T-helper 2 cell treated with Interferon-gamma antibody and Interleukin-4, amounts not matched to agents 5 μg/mL and 100 μg/mL, for 36 hours (primary cell): Measurements from ENCODE around the gene ZBTB1.

ENCODE experiments used
- DNase-seq: peaks from one replicate; pipeline ENCODE4 v3.0.0; 2021; ENCODE audit warnings: low spot score
- H3K27ac Mint-ChIP-seq: one replicate; pipeline ENCODE4 v1.8.0; 2021; ENCODE audit warnings: mild to moderate bottlenecking, mixed read lengths
- H3K27me3 Mint-ChIP-seq: one replicate; pipeline ENCODE4 v1.8.0; 2021; ENCODE audit warnings: low read depth, mixed read lengths
- H3K36me3 Mint-ChIP-seq: one replicate; pipeline ENCODE4 v1.8.0; 2021; ENCODE audit warnings: low read depth, mixed read lengths
- H3K4me1 Mint-ChIP-seq: one replicate; pipeline ENCODE4 v1.8.0; 2021; ENCODE audit warnings: low read depth, mixed read lengths
- H3K4me3 Mint-ChIP-seq: one replicate; pipeline ENCODE4 v1.8.0; 2022; ENCODE audit warnings: mild to moderate bottlenecking, moderate library complexity, mixed read lengths
- H3K9me3 Mint-ChIP-seq: one replicate; pipeline ENCODE4 v1.8.0; 2021; ENCODE audit warnings: mixed read lengths

The ZBTB1 gene, protein sequence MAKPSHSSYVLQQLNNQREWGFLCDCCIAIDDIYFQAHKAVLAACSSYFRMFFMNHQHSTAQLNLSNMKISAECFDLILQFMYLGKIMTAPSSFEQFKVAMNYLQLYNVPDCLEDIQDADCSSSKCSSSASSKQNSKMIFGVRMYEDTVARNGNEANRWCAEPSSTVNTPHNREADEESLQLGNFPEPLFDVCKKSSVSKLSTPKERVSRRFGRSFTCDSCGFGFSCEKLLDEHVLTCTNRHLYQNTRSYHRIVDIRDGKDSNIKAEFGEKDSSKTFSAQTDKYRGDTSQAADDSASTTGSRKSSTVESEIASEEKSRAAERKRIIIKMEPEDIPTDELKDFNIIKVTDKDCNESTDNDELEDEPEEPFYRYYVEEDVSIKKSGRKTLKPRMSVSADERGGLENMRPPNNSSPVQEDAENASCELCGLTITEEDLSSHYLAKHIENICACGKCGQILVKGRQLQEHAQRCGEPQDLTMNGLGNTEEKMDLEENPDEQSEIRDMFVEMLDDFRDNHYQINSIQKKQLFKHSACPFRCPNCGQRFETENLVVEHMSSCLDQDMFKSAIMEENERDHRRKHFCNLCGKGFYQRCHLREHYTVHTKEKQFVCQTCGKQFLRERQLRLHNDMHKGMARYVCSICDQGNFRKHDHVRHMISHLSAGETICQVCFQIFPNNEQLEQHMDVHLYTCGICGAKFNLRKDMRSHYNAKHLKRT

DNA sequence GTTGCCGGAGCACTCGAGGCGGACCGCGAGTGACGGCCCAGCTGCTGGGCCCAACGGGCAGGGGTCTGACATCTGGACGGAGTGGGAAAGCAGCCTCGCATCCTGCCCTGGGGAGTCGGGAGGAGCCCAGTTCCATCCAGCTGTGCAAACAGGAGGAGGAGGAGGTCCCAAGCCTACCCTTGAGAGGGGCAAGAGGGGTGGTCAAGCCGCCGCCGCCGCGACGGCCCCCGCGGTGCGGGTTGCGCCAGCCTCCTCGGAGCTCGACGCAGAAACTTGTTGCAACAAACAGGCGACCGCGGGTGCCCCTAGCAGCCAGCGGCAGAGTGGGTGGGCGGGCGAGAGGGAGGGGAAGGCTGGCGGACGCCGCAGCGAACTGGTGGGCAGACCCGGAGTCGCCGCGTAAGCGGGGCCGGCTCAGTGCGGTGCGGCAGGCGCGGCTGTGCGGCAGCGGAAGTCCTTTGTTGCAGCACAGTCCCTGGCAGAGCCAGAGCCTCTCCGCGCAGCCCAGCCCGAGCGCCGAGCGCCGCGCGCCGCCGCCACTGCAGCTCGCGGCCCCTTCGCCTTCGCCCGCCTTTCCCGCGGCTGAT, at the start of gene ZBTB1:
ZBTB1 (plus strand) TSS at position 461 of the 587 bp plus-strand sequence. CDS start 16,735 bp downstream, outside the sequence.
- Mint-ChIP-seq H3K4me3 (peak within 1 kb of the TSS; percentile 94), H3K27ac (peak within 1 kb of the TSS; percentile 100)

DNA sequence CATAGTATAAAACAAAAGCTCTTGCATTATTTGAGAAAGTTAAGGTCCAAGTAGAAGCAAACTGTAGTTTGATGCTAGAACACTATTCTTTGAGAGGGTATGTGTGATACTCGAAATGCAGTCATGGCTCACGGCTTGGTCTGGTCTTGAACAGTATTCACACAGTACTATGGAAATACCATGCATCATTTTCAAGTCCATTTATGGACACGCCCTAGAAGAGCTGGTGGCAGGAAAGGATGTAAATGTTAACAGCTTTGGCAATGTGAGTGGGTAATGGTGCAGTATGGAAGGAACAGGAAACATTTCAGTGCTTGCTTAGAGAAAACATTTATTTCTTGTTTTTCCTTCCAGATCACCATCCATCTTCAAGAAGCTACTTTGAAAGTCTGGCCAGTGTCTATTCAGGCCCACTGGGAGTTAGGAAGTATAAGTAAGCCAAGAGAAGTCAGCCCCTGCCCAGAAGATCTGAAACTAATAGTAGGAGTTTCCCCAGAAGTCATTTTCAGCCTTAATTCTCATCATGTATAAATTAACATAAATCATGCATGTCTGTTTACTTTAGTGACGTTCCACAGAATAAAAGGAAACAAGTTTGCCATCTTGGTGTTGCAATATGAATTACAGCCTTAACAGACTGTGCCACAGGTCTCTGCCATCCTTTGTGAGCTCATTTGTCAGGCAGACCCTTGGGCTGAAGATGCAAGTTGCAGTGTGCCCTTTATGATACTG, 45.0 kb upstream of the ZBTB1 start:
- no peaks in the 10 kb centered on the region for H3K27me3 Mint-ChIP-seq
- no peak for DNase-seq
- no peak overlapping the region for H3K27ac Mint-ChIP-seq
- H3K36me3 Mint-ChIP-seq: peaks cover 52% of the 10 kb centered on the region
- H3K4me3 Mint-ChIP-seq: no peak overlapping the region
- H3K4me1 Mint-ChIP-seq: peaks cover 18% of the 10 kb centered on the region
- no peaks in the 10 kb centered on the region for H3K9me3 Mint-ChIP-seq

More for the DNA sequence above, at the start of gene ZBTB1:
- H3K27me3 Mint-ChIP-seq: peaks cover 2% of the 10 kb centered on the region
- peaks cover 59% of the 10 kb centered on the region for H3K4me1 Mint-ChIP-seq
- H3K36me3 Mint-ChIP-seq: peaks cover 46% of the 10 kb centered on the region
- H3K9me3 Mint-ChIP-seq: no peaks in the 10 kb centered on the region
- peak; percentile 86 for DNase-seq

DNA sequence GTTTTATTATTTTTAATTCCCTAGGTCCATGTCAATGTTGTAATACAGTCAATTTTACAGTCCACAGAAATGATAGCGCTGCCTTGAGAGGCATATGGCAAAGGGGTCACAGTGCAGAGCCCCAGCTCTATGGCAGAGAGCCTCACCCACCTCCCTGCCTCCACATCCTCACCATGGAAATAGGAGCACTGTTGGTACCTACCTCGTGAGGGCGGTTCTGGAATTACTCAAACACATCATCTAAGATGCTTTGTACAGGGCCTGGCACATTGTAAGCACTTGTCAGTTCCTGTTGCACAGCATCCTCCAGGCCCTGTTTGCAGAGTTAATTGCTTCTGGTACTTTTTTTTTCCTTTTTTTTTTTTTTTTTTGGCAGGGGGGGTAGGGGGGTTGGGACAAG, 43.3 kb upstream of the ZBTB1 start:
- Mint-ChIP-seq H3K4me1 (peaks cover 28% of the 10 kb centered on the region), H3K4me3 (no peak overlapping the region), H3K36me3 (peaks cover 42% of the 10 kb centered on the region), H3K27ac (peak overlapping the region; percentile 70), H3K9me3 (no peaks in the 10 kb centered on the region), H3K27me3 (no peaks in the 10 kb centered on the region)
- no peak for DNase-seq

DNA sequence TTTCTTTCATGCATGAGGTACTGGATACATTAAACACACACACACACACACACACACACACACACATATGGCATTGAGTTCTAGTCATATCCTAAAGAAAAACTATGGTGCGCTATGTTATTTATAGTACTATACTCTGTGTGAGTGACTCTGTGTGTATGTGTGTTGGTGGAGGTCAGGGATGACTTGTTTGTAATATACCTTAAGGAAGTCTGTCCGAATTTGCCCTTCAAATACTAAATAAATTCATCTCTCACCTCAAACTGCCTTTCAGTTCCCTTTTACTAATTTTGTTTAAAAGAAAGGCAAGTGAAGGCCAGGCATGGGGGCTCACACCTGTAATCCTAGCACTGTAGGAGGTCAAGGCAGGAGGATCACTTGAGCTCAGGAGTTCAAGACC, 41.4 kb upstream of the ZBTB1 start:
- Mint-ChIP-seq H3K27me3 (no peaks in the 10 kb centered on the region), H3K4me3 (no peak overlapping the region), H3K36me3 (peaks cover 31% of the 10 kb centered on the region), H3K4me1 (peaks cover 38% of the 10 kb centered on the region), H3K9me3 (no peaks in the 10 kb centered on the region), H3K27ac (no peak overlapping the region)
- no peak for DNase-seq

DNA sequence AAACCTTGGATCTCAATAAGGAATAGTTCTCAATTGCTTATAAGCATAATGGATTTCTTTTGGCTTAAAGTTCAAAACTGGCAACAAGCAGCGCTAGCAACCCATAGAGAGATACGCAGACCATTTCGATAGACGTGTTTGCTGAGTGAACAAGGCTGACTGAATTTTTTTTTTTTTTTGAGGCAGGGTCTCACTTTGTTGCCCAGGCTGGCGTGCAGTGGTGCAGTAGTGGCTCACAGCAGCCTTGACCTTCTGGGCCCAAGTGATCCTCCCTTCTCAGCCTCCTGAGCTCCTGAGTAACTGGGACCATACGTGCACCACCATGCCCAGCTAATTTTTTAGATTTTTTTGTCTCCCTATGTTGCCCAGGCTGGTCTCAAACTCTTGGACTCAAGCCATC, 40.7 kb upstream of the ZBTB1 start:
- no peak overlapping the region for H3K27ac Mint-ChIP-seq
- DNase-seq: no peak
- H3K4me1 Mint-ChIP-seq: peaks cover 44% of the 10 kb centered on the region
- H3K36me3 Mint-ChIP-seq: peaks cover 25% of the 10 kb centered on the region
- H3K9me3 Mint-ChIP-seq: no peaks in the 10 kb centered on the region
- no peaks in the 10 kb centered on the region for H3K27me3 Mint-ChIP-seq
- H3K4me3 Mint-ChIP-seq: peak overlapping the region; percentile 90

DNA sequence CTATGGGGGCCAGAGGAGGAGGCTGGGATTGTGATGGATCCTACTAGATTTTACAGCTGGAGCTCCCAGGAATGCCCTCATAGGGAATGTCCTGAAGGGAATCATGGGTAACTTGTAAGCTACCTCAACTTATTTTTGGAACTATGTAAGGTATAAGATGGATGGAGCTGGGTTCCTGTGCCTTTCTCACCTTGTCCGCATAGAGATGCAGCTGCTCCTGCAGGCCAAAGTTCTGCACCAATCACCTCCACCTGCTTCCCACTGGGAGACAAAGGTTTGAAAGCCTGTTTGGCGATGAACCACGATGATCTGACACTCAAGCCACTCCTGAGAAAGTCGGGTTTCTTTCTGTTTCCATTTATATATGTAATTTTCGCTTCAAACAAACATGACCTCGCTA, 39.9 kb upstream of the ZBTB1 start:
- H3K27ac Mint-ChIP-seq: peak overlapping the region; percentile 76

DNA sequence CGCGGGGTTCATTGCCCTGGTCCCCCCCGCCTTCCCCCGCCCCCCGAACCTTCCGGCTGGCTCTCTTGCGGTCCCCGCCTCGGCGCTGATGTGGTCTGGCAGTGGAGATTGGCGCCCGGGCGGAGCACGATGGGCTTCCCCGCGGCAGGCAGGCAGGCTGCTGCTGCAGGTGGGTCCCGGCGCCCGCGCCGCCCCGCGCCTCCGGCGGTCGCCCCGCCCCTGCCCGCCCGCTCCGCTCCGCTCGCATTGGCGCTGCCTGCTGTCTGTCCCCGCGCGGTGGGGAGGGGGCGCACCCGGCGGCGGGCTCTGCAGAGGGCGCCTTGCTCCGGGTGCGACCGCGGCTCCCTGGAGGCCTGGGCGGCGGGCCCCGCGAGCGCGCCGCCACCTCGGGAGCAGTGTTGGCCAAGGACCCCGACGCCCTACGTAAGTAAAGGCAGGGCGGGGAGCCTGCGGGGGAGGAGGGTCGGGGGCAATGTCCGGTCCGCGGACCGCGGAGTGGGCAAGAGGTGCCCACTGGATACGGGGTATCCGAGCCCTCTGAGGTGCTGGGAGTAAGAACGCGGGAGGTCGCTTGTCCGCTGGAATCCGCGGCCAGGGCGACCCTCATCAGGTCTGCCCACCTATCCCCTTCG, 39.3 kb upstream of the ZBTB1 start, which contains the start of gene AKAP5:
AKAP5 (plus strand) TSS at position 309 of the 632 bp plus-strand sequence. CDS start 2,896 bp downstream, outside the sequence.
- H3K27me3 Mint-ChIP-seq: no peaks in the 10 kb centered on the region
- H3K27ac Mint-ChIP-seq: peak within 1 kb of the TSS; percentile 77
- H3K36me3 Mint-ChIP-seq: peaks cover 12% of the 10 kb centered on the region
- H3K4me1 Mint-ChIP-seq: peaks cover 37% of the 10 kb centered on the region
- peak within 1 kb of the TSS; percentile 94 for H3K4me3 Mint-ChIP-seq
- DNase-seq: peak; percentile 61
- H3K9me3 Mint-ChIP-seq: no peaks in the 10 kb centered on the region

More for the DNA sequence above, 39.9 kb upstream of the ZBTB1 start:
- no peaks in the 10 kb centered on the region for H3K27me3 Mint-ChIP-seq
- DNase-seq: no peak
- H3K36me3 Mint-ChIP-seq: peaks cover 17% of the 10 kb centered on the region
- no peaks in the 10 kb centered on the region for H3K9me3 Mint-ChIP-seq
- peak overlapping the region; percentile 90 for H3K4me3 Mint-ChIP-seq
- peaks cover 40% of the 10 kb centered on the region for H3K4me1 Mint-ChIP-seq

DNA sequence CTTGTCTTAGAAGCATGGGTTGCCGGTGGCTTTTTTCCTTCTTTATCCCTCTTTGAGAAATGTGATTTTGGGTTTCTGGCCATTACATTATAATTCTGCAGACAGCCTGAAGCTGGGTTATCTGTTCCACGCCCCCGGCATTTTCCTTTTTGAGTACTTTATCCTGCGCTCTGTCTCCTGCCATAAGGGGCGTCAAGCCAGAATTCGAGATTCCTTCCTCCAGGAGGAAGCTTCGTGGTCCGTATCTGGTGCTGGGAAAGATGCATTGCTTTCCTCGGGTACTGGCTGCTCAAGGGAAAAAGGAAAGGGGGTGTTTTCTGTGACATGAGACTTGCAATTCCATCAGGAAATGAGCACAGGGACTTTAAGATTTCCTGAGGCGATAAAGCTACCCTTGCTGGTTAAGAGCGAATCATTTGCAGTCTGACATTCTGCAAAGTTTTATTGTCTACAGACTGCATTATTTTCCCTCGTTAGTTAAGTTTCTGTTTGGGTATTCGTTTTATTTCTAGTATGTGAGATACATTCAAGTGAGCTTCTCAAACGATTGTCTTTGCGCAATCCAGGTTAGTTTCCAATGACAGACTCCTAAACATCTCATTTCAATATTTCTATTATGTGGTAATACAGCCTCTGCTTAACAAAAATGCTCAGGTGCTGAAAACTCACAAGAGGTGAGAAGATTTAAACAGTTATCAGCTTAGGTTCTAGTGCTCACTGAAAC, 38.6 kb upstream of the ZBTB1 start:
- peaks cover 37% of the 10 kb centered on the region for H3K4me1 Mint-ChIP-seq
- H3K4me3 Mint-ChIP-seq: peak overlapping the region; percentile 94
- peak overlapping the region; percentile 77 for H3K27ac Mint-ChIP-seq
- peaks cover 11% of the 10 kb centered on the region for H3K36me3 Mint-ChIP-seq
- no peaks in the 10 kb centered on the region for H3K27me3 Mint-ChIP-seq
- DNase-seq: no peak
- no peaks in the 10 kb centered on the region for H3K9me3 Mint-ChIP-seq

DNA sequence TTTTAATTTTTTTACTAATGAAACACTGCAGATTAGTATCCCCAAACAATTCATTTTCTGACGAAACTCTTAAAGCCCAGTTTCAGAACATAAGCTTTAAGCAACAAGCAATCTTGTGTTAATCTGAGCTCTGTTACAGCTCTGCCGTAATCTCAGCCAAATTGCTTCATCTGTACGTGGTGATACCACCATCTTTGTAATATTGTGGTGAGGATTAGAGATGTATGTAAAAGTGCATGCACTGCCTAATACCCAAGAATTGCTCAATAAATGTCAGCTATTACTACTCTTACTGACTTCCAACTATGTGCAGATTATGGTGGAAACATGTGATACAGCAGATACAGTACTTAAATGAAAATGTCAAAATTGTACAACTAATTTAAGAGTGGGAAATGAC, 37.5 kb upstream of the ZBTB1 start:
- H3K36me3 Mint-ChIP-seq: peaks cover 13% of the 10 kb centered on the region
- no peak for DNase-seq
- peaks cover 37% of the 10 kb centered on the region for H3K4me1 Mint-ChIP-seq
- no peak overlapping the region for H3K27ac Mint-ChIP-seq
- H3K4me3 Mint-ChIP-seq: no peak overlapping the region
- no peaks in the 10 kb centered on the region for H3K9me3 Mint-ChIP-seq
- no peaks in the 10 kb centered on the region for H3K27me3 Mint-ChIP-seq

DNA sequence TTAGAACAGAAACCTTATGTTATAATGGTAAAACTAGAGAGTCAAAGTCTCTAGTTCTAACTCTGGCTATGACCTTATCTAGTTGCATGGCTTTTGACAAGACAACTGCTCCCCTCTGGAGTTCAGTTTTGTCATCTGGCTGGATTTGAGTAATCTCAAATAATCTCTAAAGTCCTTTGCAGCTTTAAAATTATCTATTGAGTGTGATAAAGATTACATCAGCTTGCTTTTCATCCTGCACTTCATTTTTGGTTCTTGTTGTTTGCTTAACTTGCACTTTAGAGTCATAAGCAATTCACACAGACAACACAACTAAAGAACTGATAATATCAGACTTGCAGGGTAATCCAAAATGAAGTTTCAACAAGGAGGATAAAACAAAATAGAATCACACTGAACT, 37.0 kb upstream of the ZBTB1 start:
- Mint-ChIP-seq H3K9me3 (no peaks in the 10 kb centered on the region), H3K36me3 (peaks cover 12% of the 10 kb centered on the region), H3K4me1 (peaks cover 37% of the 10 kb centered on the region), H3K27ac (peak overlapping the region; percentile 53), H3K4me3 (peak overlapping the region; percentile 58), H3K27me3 (no peaks in the 10 kb centered on the region)
- DNase-seq: no peak

DNA sequence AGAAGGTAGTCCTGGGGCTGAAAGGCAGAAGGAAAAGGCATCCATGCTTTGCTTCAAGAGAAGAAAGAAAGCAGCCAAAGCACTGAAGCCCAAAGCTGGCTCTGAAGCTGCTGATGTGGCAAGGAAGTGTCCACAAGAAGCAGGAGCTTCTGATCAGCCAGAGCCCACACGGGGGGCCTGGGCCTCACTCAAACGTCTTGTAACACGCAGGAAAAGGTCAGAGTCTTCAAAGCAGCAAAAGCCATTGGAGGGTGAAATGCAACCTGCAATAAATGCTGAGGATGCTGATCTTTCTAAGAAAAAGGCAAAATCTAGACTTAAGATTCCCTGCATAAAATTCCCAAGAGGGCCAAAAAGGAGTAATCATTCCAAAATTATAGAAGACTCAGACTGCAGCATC, 36.1 kb upstream of the ZBTB1 start:
- Mint-ChIP-seq H3K9me3 (no peaks in the 10 kb centered on the region), H3K4me3 (no peak overlapping the region), H3K4me1 (peaks cover 35% of the 10 kb centered on the region), H3K36me3 (peaks cover 12% of the 10 kb centered on the region), H3K27ac (no peak overlapping the region), H3K27me3 (no peaks in the 10 kb centered on the region)
- DNase-seq: no peak

DNA sequence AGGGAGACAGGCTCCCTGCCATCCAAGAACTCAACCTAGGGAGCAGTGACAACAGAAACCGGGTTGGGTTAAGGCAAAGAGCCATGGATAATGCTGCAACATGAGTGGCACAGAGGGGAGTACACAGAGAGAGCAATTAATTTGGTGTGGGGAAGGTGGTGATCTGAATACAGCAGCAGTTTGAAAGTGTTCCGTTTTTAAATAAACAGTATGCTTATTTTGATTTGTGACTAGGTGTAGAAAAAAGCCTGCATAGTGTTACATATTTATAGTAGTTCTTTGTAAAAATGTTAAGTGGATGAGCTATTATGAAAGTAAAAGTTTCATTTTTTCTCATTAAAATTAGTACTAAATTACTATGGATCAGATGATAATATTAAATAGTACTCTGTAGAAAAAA, 30.5 kb upstream of the ZBTB1 start:
- Mint-ChIP-seq H3K36me3 (peaks cover 12% of the 10 kb centered on the region), H3K9me3 (no peaks in the 10 kb centered on the region), H3K27me3 (no peaks in the 10 kb centered on the region)

DNA sequence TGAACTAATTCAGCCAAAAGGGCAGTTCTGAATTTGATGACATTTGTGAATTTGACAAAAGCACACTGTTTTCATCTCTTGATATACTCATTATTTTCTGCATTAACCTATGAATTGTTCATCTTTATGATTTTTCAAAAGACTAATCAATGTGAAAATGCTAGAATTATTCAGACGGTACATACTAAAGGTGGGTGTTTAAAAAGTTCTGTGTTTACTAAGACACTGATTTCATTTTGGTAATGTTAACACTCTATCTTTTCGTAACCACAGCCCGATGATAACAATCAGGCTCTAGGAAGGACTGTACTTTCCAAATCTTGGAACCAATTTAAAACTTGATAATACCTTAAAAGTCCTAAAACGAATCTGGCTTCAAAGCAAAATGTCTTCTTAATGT, 29.9 kb upstream of the ZBTB1 start:
- Mint-ChIP-seq H3K27me3 (no peaks in the 10 kb centered on the region), H3K9me3 (no peaks in the 10 kb centered on the region), H3K36me3 (peaks cover 13% of the 10 kb centered on the region)

More for the DNA sequence above, 30.5 kb upstream of the ZBTB1 start:
- DNase-seq: no peak
- Mint-ChIP-seq H3K4me1 (peaks cover 13% of the 10 kb centered on the region), H3K4me3 (no peak overlapping the region), H3K27ac (no peak overlapping the region)

More for the DNA sequence above, 29.9 kb upstream of the ZBTB1 start:
- no peak overlapping the region for H3K4me3 Mint-ChIP-seq
- H3K27ac Mint-ChIP-seq: no peak overlapping the region
- H3K4me1 Mint-ChIP-seq: peaks cover 13% of the 10 kb centered on the region
- DNase-seq: no peak
